SU-DHL-6 (cell line): ENCODE results near the gene GALNT10.

Experiments
- H2AFZ ChIP-seq: fragments of 200-600 bp; sonication (generic); 2 replicates; pipeline ENCODE4 v1.6.1; 2014; ENCODE audit warnings: low read depth, mild to moderate bottlenecking, moderate library complexity, mixed read lengths, antibody characterized with exemption, low read length; ENCODE audit not compliant: severe bottlenecking
- H3F3A ChIP-seq: fragments of 200-600 bp; shearing (Covaris generic); 2 replicates; pipeline ENCODE4 v1.6.0; 2016; ENCODE audit warnings: antibody characterized with exemption, mild to moderate bottlenecking; ENCODE audit not compliant: insufficient read depth
- H3K27ac ChIP-seq: fragments of 200-600 bp; sonication (generic); 2 replicates; pipeline ENCODE4 v1.5.1; 2016; ENCODE audit warnings: low read depth, mild to moderate bottlenecking, low read length, moderate library complexity, mixed read lengths
- H3K27me3 ChIP-seq: fragments of 200-600 bp; sonication (generic), shearing (Covaris generic); 2 replicates; pipeline ENCODE4 v1.6.0; 2014; ENCODE audit warnings: mild to moderate bottlenecking, low read length
- H3K36me3 ChIP-seq: fragments of 200-600 bp; sonication (generic); 2 replicates; pipeline ENCODE4 v1.6.1; 2014; ENCODE audit warnings: mild to moderate bottlenecking, low read length, mixed read lengths
- H3K4me2 ChIP-seq: fragments of 300-600, 200-600 bp; shearing (Covaris generic), sonication (generic); 2 replicates; pipeline ENCODE4 v1.6.0; 2014; ENCODE audit warnings: low read length, low read depth, mild to moderate bottlenecking; ENCODE audit not compliant: poor library complexity, severe bottlenecking
- H3K4me3 ChIP-seq: fragments of 200-600 bp; sonication (generic); 2 replicates; pipeline ENCODE4 v1.5.1; 2014; ENCODE audit warnings: antibody characterized with exemption, low read length, mild to moderate bottlenecking, mixed read lengths; ENCODE audit not compliant: insufficient read depth, poor library complexity, severe bottlenecking
- H3K79me2 ChIP-seq: fragments of 200-600 bp; sonication (generic); 2 replicates; pipeline ENCODE4 v1.6.1; 2014; ENCODE audit warnings: mild to moderate bottlenecking, low read length, moderate library complexity; ENCODE audit not compliant: insufficient read depth
- H3K9ac ChIP-seq: fragments of 200-600 bp; sonication (generic); 2 replicates; pipeline ENCODE4 v1.7.0; 2014; ENCODE audit warnings: mild to moderate bottlenecking, low read length
- H3K9me2 ChIP-seq: fragments of 200-600 bp; sonication (generic); replicated peaks from 2 replicates; pipeline ENCODE4 v1.6.1; 2014; ENCODE audit warnings: low read length; ENCODE audit not compliant: insufficient read depth
- H3K9me3 ChIP-seq: fragments of 200-600 bp; sonication (generic); 2 replicates; pipeline ENCODE4 v1.6.1; 2014; ENCODE audit warnings: low read length, mixed read lengths; ENCODE audit not compliant: insufficient read depth
- H4K20me1 ChIP-seq: fragments of 200-600 bp; sonication (generic); 2 replicates; pipeline ENCODE4 v1.6.1; 2014; ENCODE audit warnings: low read depth, mild to moderate bottlenecking, antibody characterized with exemption, low read length, moderate library complexity, mixed read lengths
- EZH2phosphoT487 ChIP-seq: fragments of 200-600 bp; sonication (generic), shearing (Covaris generic); conservative IDR thresholded peaks from 2 replicates; pipeline ENCODE4 v1.6.1; 2018; ENCODE audit warnings: mild to moderate bottlenecking, antibody characterized with exemption, low read length, moderate library complexity, mixed read lengths
- TF ChIP-seq, protein P1 (sequence below): fragments of 200-600 bp; sonication (generic); IDR thresholded peaks from one replicate; pipeline ENCODE4 v1.5.1; 2017; ENCODE audit warnings: antibody characterized with exemption, mild to moderate bottlenecking, low read length, moderate library complexity; ENCODE audit not compliant: insufficient read depth, poor library complexity, severe bottlenecking

GALNT10 gene

DNA sequence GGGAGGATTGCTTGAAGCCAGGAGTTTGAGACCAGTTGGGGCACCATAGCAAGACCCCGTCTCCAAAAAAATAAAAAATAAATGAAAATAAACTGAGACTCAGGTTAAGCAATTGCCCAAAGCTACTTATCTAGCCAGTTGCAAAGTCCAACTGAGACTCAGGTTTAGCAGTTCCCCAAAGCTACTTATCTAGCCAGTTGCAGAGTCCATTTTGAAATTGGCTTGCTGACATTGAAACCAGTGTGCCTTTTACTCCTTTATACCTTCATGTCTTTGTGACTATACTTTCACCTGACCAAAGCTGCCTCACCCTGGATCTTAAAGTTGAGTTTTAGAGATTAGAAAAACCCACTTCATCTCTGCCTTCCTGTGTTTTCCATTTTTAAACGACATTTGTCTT, 66.5 kb downstream of the GALNT10 start:
- Histone ChIP-seq H3K4me2 (no peak overlapping the region), H3K27me3 (no peaks in the 10 kb centered on the region), H3K4me3 (no peak overlapping the region), H3K9me3 (no peaks in the 10 kb centered on the region; the same call in 1 of the 2 replicates), H4K20me1 (no peaks in the 10 kb centered on the region), H3K36me3 (no peaks in the 10 kb centered on the region), H3K9me2 (no peaks in the 10 kb centered on the region), H3F3A (no peaks in the 10 kb centered on the region), H3K9ac (no peak overlapping the region), H3K79me2 (no peaks in the 10 kb centered on the region), H3K27ac (no peak overlapping the region), H2AFZ (no peak overlapping the region)
- no peak for TF ChIP-seq EZH2phosphoT487
- TF ChIP-seq, protein P1, sequence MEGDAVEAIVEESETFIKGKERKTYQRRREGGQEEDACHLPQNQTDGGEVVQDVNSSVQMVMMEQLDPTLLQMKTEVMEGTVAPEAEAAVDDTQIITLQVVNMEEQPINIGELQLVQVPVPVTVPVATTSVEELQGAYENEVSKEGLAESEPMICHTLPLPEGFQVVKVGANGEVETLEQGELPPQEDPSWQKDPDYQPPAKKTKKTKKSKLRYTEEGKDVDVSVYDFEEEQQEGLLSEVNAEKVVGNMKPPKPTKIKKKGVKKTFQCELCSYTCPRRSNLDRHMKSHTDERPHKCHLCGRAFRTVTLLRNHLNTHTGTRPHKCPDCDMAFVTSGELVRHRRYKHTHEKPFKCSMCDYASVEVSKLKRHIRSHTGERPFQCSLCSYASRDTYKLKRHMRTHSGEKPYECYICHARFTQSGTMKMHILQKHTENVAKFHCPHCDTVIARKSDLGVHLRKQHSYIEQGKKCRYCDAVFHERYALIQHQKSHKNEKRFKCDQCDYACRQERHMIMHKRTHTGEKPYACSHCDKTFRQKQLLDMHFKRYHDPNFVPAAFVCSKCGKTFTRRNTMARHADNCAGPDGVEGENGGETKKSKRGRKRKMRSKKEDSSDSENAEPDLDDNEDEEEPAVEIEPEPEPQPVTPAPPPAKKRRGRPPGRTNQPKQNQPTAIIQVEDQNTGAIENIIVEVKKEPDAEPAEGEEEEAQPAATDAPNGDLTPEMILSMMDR: no peak

DNA sequence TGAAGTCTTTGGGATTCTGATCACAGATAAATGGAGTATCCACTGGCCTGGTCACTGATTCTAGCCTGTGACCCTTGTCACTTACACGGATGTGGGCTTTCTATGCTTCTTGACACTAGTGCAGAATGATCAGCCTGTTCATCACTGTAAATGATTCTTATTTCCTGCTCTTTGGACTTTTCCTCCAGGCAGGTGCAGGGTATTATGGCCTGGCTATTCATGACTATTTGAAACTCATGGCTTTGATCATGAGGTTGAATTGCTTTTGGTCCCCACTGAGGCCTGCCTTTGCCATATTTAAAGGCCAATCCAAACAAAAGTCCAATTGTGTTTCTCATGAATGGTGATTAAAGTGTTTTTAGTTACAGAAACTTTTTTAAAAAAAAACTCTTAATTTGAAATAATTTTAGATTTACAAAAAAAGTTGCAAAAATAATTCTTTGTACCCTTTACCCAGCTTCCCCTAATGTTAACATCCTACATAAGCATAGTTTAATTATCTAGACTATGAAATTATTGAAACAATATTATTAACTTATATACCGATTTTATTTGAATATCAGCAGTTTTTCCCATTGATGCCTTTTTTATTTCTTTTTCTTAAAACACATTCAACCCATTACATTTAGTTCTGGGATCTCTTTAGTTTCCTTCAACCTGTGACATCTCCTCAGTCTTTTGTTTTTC, 68.1 kb downstream of the GALNT10 start:
- Histone ChIP-seq H3K9me2 (no peaks in the 10 kb centered on the region), H3K36me3 (no peaks in the 10 kb centered on the region), H3K4me3 (no peak overlapping the region), H4K20me1 (no peaks in the 10 kb centered on the region), H2AFZ (no peak overlapping the region), H3K79me2 (no peaks in the 10 kb centered on the region), H3K4me2 (no peak overlapping the region), H3K27ac (no peak overlapping the region), H3F3A (no peaks in the 10 kb centered on the region), H3K9ac (no peak overlapping the region), H3K9me3 (no peaks in the 10 kb centered on the region; the same call in 1 of the 2 replicates), H3K27me3 (no peaks in the 10 kb centered on the region)
- TF ChIP-seq, protein P1: no peak
- TF ChIP-seq EZH2phosphoT487: no peak

DNA sequence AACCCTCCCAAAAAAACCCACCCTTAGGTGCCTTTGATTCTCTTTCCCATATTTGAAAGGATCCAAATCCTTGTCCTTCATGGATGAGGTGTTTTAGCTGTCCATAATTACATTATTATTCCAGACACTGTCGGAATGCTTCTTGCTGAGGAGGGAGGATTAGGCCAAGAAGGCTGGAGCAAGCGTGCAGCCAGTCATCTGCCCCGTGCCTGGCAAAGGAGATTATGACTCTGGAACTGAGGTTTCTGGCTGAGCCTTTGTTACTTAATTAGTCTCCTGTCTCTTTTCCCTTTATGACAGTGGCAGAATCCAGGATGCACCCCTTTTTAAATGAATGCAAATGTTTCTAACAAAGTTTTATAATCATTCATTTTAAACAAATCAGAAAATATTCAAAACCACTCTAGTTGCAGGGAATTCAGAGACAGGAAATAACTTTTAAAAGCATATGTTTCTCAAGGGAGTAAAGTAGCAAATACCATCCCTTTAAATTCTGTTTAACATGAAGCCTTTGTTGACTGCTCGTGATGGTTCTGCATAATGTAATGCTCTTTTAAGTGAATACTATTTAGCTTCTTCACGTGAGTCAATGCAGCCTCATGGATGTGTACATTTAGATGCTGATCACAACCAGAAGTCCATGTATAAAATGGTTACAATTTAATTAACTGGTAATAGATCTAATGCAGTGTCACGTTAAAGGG, 69.8 kb downstream of the GALNT10 start:
- Histone ChIP-seq H3K36me3 (no peaks in the 10 kb centered on the region), H3K9ac (no peak overlapping the region), H3K9me2 (no peaks in the 10 kb centered on the region), H4K20me1 (no peaks in the 10 kb centered on the region), H3K27ac (no peak overlapping the region), H3K4me3 (no peak overlapping the region), H3K27me3 (no peaks in the 10 kb centered on the region), H3K9me3 (no peaks in the 10 kb centered on the region; the same call in 1 of the 2 replicates), H3K79me2 (no peaks in the 10 kb centered on the region), H3K4me2 (no peak overlapping the region), H3F3A (no peaks in the 10 kb centered on the region), H2AFZ (no peak overlapping the region)
- no peak for TF ChIP-seq EZH2phosphoT487
- TF ChIP-seq, protein P1: no peak
